Esophagus muscularis mucosa (tissue), 4 donors: Measurements from ENCODE around the gene MFSD11. TPM values are rescaled to one million over a fixed set of nuclear protein-coding genes. Genes with fewer than 3 reads are reported as not detected.

Experiments
- DNase-seq: peaks from one replicate; pipeline ENCODE4 v3.0.0-alpha.2; 2017; ENCODE audit errors: extremely low spot score
- H3K27ac ChIP-seq, 4 donors: fragments of 200-600 bp; sonication (generic); replicated peaks in 1 of 4; 1 replicate in 3 of 4; 2 replicates in 1 of 4; pipeline ENCODE4 v1.5.1; 2016 to 2019; ENCODE audit warnings: mild to moderate bottlenecking in 1 of 4
- H3K27me3 ChIP-seq, 4 donors: fragments of 200-600 bp; sonication (generic); one replicate each; pipeline versions ENCODE4 v1.5.1 to v1.6.0; 2016 to 2019
- H3K36me3 ChIP-seq, 4 donors: fragments of 200-600 bp; sonication (generic); one replicate each; pipeline ENCODE4 v1.5.1; 2016 to 2019
- H3K4me1 ChIP-seq, 4 donors: fragments of 200-600 bp; sonication (generic); one replicate each; pipeline ENCODE4 v1.5.1; 2016 to 2019
- H3K4me3 ChIP-seq, 4 donors: fragments of 200-600 bp; sonication (generic); 1 replicate in 2 of 4; 2 replicates in 2 of 4; pipeline ENCODE4 v1.5.1; 2016 to 2019; ENCODE audit warnings: mild to moderate bottlenecking in 4 of 4, moderate library complexity in 1 of 4
- H3K9me3 ChIP-seq, 4 donors: fragments of 200-600 bp; sonication (generic); 1 replicate in 3 of 4; 2 replicates in 1 of 4; pipeline ENCODE4 v1.5.1; 2016 to 2019
- CTCF ChIP-seq, 3 experiments: fragments of 200-600 bp in 2 of 3; fragments of 450-650 bp in 1 of 3; sonication (generic) in 2 of 3; IDR thresholded peaks; one replicate each; pipeline ENCODE4 v1.5.1; 2017 to 2019; ENCODE audit warnings: antibody characterized with exemption in 3 of 3, mild to moderate bottlenecking in 2 of 3, moderate library complexity in 1 of 3
- EP300 ChIP-seq: sonication (generic); formaldehyde crosslinking; IDR thresholded peaks from one replicate; pipeline ENCODE4 v1.6.1; 2017; ENCODE audit warnings: antibody characterized with exemption
- POLR2A ChIP-seq: fragments of 450-650 bp; IDR thresholded peaks from one replicate; pipeline ENCODE4 v1.6.1; 2017; ENCODE audit warnings: antibody characterized with exemption, moderate library complexity, mild to moderate bottlenecking, low read depth
- POLR2AphosphoS5 ChIP-seq, 2 donors: sonication (generic); formaldehyde crosslinking; IDR thresholded peaks; one replicate each; pipeline ENCODE4 v1.6.1; 2017; ENCODE audit warnings: antibody characterized with exemption in 2 of 2
- WGBS: methylation state at CpG from one replicate; pipeline ENCODE4 v1.1.5; 2018; 5-methylcytosine and 5-hydroxymethylcytosine counted together
- intact Hi-C: fragments of 100-400 bp; cut with DNase I; formaldehyde crosslinking; loops from one replicate; pipeline ENCODE4 v1.15.1; 2023
- total RNA-seq, 4 donors: library from RNA; depleted of rRNA; stranded (reverse); fragments of >200 nt; gene quantifications; one replicate each; pipeline versions ENCODE4 v1.1.0 to v1.2.1, GENCODE V29; 2016

Gene MFSD11
- total RNA-seq, 4 donors from 2014 or later: 17.1 to 22.4 (median 18.8) TPM

- H3K4me3 ChIP-seq: peak overlapping the region; percentile 84 to 97 (median 93)
- WGBS: 8% methylated on average over 5 of the region's 5 CpGs
- H3K27ac ChIP-seq: peak overlapping the region; percentile 99 to 100 (median 99)
- no peaks in the 10 kb centered on the region for H3K9me3 ChIP-seq
- peaks cover 54 to 78% (median 75%) of the 10 kb centered on the region in 4 donors for H3K4me1 ChIP-seq
- H3K36me3 ChIP-seq: peaks cover 20 to 61% (median 49%) of the 10 kb centered on the region in 4 donors
- TF ChIP-seq POLR2A: no peak
- no peak for TF ChIP-seq CTCF (IDR thresholded peaks at IDR 0.05)
- no peak for TF ChIP-seq POLR2AphosphoS5 (IDR thresholded peaks at IDR 0.05)
- intact Hi-C loops: no loop called here
- H3K27me3 ChIP-seq: no peaks in the 10 kb centered on the region
- DNase-seq: no peak
These were observed 2.9 kb upstream of the MFSD11 start for GRCh38 chr17:76735006-76735405.

GRCh38 chr17:76735586-76736348, 2.2 kb upstream of the MFSD11 start:
- no peaks in the 10 kb centered on the region for H3K9me3 ChIP-seq
- peak; percentile 92 for DNase-seq
- no peaks in the 10 kb centered on the region for H3K27me3 ChIP-seq
- H3K27ac ChIP-seq: peak overlapping the region; percentile 99 to 100 (median 99)
- intact Hi-C loops: no loop called here
- WGBS: 1% methylated on average over 11 of the region's 20 CpGs
- peaks cover 20 to 55% (median 44%) of the 10 kb centered on the region in 4 donors for H3K36me3 ChIP-seq
- peaks cover 56 to 78% (median 77%) of the 10 kb centered on the region in 4 donors for H3K4me1 ChIP-seq
- H3K4me3 ChIP-seq: peak overlapping the region; percentile 84 to 97 (median 93)
- TF ChIP-seq POLR2A: no peak

DNA sequence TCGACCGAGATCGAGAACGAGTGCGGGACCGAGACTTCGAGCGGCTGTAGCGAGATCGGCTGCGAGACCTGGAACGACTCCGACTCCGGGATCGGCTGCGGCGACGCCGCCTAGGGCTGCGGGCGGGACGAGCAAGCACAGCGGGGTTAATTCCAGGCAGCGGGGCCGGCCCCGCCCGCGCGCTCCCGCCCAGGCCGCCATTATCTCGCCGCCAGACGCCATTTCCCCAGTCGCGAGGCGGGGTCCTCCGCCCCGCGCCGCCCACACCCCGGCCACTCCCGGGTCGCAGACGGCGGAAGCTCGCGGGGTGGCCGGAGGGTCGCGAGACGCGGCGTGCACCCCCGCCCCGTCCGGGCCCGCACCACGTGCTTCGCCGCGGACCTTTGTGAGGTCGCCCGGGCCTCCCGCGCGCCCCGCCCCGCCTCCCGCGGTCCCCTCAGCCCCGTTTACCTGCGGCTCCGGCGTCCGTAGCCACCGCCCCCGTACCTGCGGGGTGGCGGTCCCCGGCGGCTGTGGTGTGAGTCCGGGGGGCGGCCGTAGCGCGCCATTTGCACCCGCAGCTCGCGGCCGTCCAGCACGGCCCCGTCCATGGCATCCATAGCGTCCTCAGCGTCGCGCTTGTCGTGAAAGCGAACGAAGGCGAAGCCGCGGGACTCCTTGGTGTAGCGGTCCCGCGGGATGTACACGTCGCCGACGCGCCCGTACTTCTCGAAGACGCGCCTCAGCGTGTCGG, 1.4 kb upstream of the MFSD11 start:
- Histone ChIP-seq H3K9me3 (no peaks in the 10 kb centered on the region), H3K27me3 (no peaks in the 10 kb centered on the region), H3K36me3 (peaks cover 14 to 53% (median 38%) of the 10 kb centered on the region in 4 donors), H3K4me1 (peaks cover 54 to 78% (median 76%) of the 10 kb centered on the region in 4 donors), H3K27ac (peak overlapping the region; percentile 99 to 100 (median 99)), H3K4me3 (peak overlapping the region; percentile 84 to 97 (median 93))
- intact Hi-C loops: no loop called here
- DNase-seq: peak; percentile 94
- no CpG with 5 or more reads among the region's 117 CpGs for WGBS
- TF ChIP-seq CTCF (IDR thresholded peaks at IDR 0.05): peak in 1 of 3 experiments; percentile 43
- TF ChIP-seq EP300: no peak
- TF ChIP-seq POLR2A: peak; percentile 47
- TF ChIP-seq POLR2AphosphoS5 (IDR thresholded peaks at IDR 0.05): peak; percentile 8 to 65

DNA sequence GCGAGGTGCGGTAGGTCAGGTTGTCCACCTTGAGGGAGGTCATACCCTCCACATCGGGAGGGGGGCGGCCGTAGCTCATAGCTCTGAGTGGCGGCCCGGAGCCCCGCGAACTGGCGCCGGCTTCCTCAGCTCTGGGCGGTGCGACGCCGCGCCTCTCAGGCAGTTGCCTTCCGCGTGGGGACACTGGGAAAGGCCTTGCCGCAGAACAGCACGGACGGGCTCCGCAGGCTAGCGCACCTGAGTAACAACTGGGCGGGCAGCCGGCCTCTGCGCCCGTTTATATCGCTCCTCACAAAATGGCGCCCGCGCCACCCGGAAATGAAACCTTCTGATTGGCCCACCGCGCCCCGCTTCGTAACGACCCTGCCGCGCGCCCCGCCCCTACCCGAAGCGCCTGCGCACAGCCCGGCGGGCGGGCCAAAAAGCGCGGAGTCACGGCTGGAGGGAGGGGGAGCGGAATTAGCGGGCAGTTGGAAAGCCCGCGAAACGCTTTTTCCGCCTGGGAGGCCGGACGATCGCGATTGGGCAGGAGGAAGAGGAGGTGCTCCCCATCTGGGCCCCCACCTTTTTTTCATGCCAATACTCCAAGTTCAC, 740 bp upstream of the MFSD11 start, which contains the start of gene SRSF2:
TSS of gene SRSF2 (minus strand) at position 250 of the 594 bp plus-strand sequence. CDS start at position 79, 171 bp downstream.
- DNase-seq: peak; percentile 100
- peaks cover 12 to 53% (median 38%) of the 10 kb centered on the region in 4 donors for H3K36me3 ChIP-seq
- H3K4me3 ChIP-seq: peak within 1 kb of the TSS; percentile 84 to 97 (median 93)
- H3K9me3 ChIP-seq: no peaks in the 10 kb centered on the region
- TF ChIP-seq CTCF (IDR thresholded peaks at IDR 0.05) (no peak), EP300 (no peak), POLR2AphosphoS5 (IDR thresholded peaks at IDR 0.05) (peak; percentile 99 to 100), POLR2A (peak; percentile 99)
- H3K27ac ChIP-seq: peak within 1 kb of the TSS; percentile 99 to 100 (median 99)
- intact Hi-C loops: no loop called here
- 0% methylated on average over 5 of the region's 60 CpGs for WGBS
- H3K27me3 ChIP-seq: no peaks in the 10 kb centered on the region
- peaks cover 47 to 74% (median 71%) of the 10 kb centered on the region in 4 donors for H3K4me1 ChIP-seq
